ENCODE measurements around the gene PPP1CA. TPM values are rescaled to one million over a fixed set of nuclear protein-coding genes. Genes with fewer than 3 reads are reported as not detected.

The PPP1CA gene
- 100 to 1,000 TPM; 282 to 301 TPM for total RNA-seq

GRCh38 chr11:67401495-67402191 is at the start of gene PPP1CA:
Gene PPP1CA (minus strand): TSS chr11:67401858. CDS start chr11:67401782, 76 bp downstream.

GRCh38 chr11:67437082-67437808 is 35.6 kb upstream of the PPP1CA start, which contains the start of gene PTPRCAP:
Gene PTPRCAP (minus strand): TSS chr11:67437682. CDS start chr11:67437619, 63 bp downstream.

DNA sequence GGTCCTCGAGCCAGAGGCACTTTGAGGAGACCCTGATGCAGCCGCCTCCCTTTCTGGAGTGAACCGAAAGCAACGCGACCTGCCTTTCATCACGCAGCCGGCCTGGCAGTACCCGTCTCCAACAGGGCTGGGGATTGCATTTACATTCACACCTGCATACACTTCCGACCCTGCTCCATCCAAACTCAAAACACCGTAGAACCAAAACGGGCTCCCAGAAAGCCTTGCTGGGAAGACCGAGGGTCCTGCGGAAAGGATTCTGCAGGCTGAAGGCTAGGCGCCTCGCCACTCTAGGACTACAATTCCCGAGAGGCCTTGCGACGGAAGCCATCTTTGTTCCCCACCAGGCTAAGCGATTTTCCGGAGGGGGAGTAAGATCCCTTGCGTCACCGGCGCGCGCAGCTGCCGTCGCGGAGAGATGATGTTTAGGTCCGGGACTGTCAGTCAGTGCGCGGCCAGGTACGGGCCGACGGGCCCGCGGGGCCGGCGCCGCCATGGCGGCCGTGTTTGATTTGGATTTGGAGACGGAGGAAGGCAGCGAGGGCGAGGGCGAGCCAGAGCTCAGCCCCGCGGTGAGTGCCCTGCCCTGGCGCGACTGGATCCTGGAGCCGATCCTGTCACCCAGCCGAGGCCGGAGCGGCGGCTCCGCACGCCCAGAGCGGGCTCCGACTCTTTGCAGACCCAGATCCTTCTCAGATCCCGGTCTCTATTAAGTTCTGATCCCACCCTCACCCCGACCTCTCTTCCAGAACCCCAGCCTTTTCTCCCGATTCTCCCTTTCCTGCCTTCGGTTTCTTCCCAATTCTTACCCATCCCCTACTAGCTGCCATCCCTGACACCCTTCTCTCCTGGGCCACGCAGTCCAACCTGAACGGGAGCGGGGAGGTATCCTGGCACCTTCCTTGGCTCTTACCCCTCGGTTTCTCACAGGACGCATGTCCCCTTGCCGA is 26.7 kb upstream of the PPP1CA start, which contains the start of gene RPS6KB2:
RPS6KB2 (plus strand) TSS at position 443 of the 950 bp plus-strand sequence; CDS start at position 495, 52 bp downstream.

GRCh38 chr11:67415501-67416304 is 14.0 kb upstream of the PPP1CA start, which contains the start of gene CARNS1:
Gene CARNS1 (plus strand): TSS chr11:67415678. CDS start chr11:67416200, 522 bp downstream.

GRCh38 chr11:67391304-67392182 is 10.1 kb downstream of the PPP1CA start, which contains the start of gene RAD9A:
Gene RAD9A (plus strand): TSS chr11:67391986. CDS start chr11:67392045, 59 bp downstream.

GRCh38 chr11:67372993-67373647 is 28.5 kb downstream of the PPP1CA start, which contains the start of gene CLCF1:
Gene CLCF1 (minus strand): TSS chr11:67373598. CDS start chr11:67373539, 59 bp downstream.

GRCh38 chr11:67353317-67354074 is 48.2 kb downstream of the PPP1CA start, which contains the start of gene POLD4:
Gene POLD4 (minus strand): TSS chr11:67353546. CDS start chr11:67353399, 147 bp downstream.

Other genes starting within 250 kb of the PPP1CA start
- gene GRK2, start 135.4 kb downstream of the PPP1CA start, total RNA-seq, result 100 to 1,000 TPM; 289 to 308 TPM
- gene ANKRD13D, start 112.6 kb downstream of the PPP1CA start, total RNA-seq, result 100 to 1,000 TPM; 164 to 176 TPM
- gene SSH3, start 98.3 kb downstream of the PPP1CA start, total RNA-seq, result 10 to 100 TPM; 11.9 to 12.5 TPM
- 10 to 100 TPM; 75.9 to 79.4 TPM for gene POLD4, start 48.3 kb downstream of the PPP1CA start, total RNA-seq
- gene CLCF1, start 28.3 kb downstream of the PPP1CA start, total RNA-seq, result under 1 TPM; 0.60 to 0.86 TPM
- 10 to 100 TPM; 44.5 to 48.5 TPM for gene RAD9A, start 9.9 kb downstream of the PPP1CA start, total RNA-seq
- 100 to 1,000 TPM; 312 to 320 TPM for gene TBC1D10C, start 2.2 kb upstream of the PPP1CA start, total RNA-seq
- gene CARNS1, start 13.8 kb upstream of the PPP1CA start, total RNA-seq, result 1 to 10 TPM; 1.1 TPM
- gene RPS6KB2, start 26.6 kb upstream of the PPP1CA start, total RNA-seq, result 10 to 100 TPM; 49.3 to 60.0 TPM
- 100 to 1,000 TPM; 404 to 425 TPM for gene PTPRCAP, start 35.8 kb upstream of the PPP1CA start, total RNA-seq
- 100 to 1,000 TPM; 375 to 382 TPM for gene CORO1B, start 41.6 kb upstream of the PPP1CA start, total RNA-seq
- gene GPR152, start 50.9 kb upstream of the PPP1CA start, total RNA-seq, result not detected
- gene CABP4, start 53.5 kb upstream of the PPP1CA start, total RNA-seq, result 1 to 10 TPM; 3.4 to 3.7 TPM
- gene TMEM134, start 67.4 kb upstream of the PPP1CA start, total RNA-seq, result 10 to 100 TPM; 50.3 to 57.3 TPM
- gene AIP, start 81.2 kb upstream of the PPP1CA start, total RNA-seq, result 100 to 1,000 TPM; 142 to 145 TPM
- 100 to 1,000 TPM in 1 of 2 experiments, 10 to 100 TPM in 1; 97.2 to 101 TPM for gene PITPNM1, start 103.5 kb upstream of the PPP1CA start, total RNA-seq
- gene CDK2AP2, start 106.3 kb upstream of the PPP1CA start, total RNA-seq, result 10 to 100 TPM; 93.6 to 95.8 TPM
- gene CABP2, start 121.6 kb upstream of the PPP1CA start, total RNA-seq, result not detected
- gene GSTP1, start 182.0 kb upstream of the PPP1CA start, total RNA-seq, result 100 to 1,000 TPM; 156 to 157 TPM
- gene NDUFV1, start 205.1 kb upstream of the PPP1CA start, total RNA-seq, result 100 to 1,000 TPM; 186 to 196 TPM
- 10 to 100 TPM; 11.3 to 12.0 TPM for gene NUDT8, start 228.1 kb upstream of the PPP1CA start, total RNA-seq
- not detected for gene TBX10, start 237.9 kb upstream of the PPP1CA start, total RNA-seq
- gene ACY3, start 248.9 kb upstream of the PPP1CA start, total RNA-seq, result under 1 TPM in 1 of 2 experiments, not detected in 1; 0.38 TPM

Data from activated naive CD4-positive, alpha-beta T cell treated with anti-CD3 and anti-CD28 coated beads, Interleukin-2, amount 10 ng/mL, durations not matched to agents 5 hours and 36 hours (primary cell).